ENCODE measurements around the gene CHTF18. TPM values are rescaled to one million over a fixed set of nuclear protein-coding genes. Genes with fewer than 3 reads are reported as not detected.

The CHTF18 gene
- total and polyA plus RNA-seq, 2 of the 4 experiments (the other 2 are of a cell fraction) = 3.2 to 21.4 TPM

GRCh38 chr16:762595-763268 is 25.7 kb upstream of the CHTF18 start (continued):
- no peak for TF ChIP-seq CTCF (conservative IDR thresholded peaks at IDR 0.05; ENCODE audit: low read depth, low read length)

- Histone ChIP-seq H3K4me1 (ENCODE audit: control insufficient read depth, insufficient read depth, low read length) (no peaks in the 10 kb centered on the region), H2BK20ac (ENCODE audit: low read depth, low read length) (no peak overlapping the region), H3K36me3 (ENCODE audit: control insufficient read depth, insufficient read depth, low read length) (no peaks in the 10 kb centered on the region), H2BK120ac (ENCODE audit: low read depth, low read length) (no peak overlapping the region), H3K56ac (ENCODE audit: extremely low read depth, insufficient read depth, low read length) (no peak overlapping the region), H4K8ac (ENCODE audit: low read depth in 2 of 2, low read length in 2 of 2) (no peak overlapping the region), H4K20me1 (ENCODE audit: insufficient read depth, low read length) (no peaks in the 10 kb centered on the region), H3K9ac (ENCODE audit: low read depth, low read length) (no peak overlapping the region), H2BK5ac (ENCODE audit: low read depth, low read length, poor library complexity, severe bottlenecking) (no peak overlapping the region), H4K91ac (ENCODE audit: insufficient read depth, low read depth, low read length) (no peak overlapping the region), H3K9me3 (ENCODE audit: control insufficient read depth, insufficient read depth, low read length) (no peaks in the 10 kb centered on the region), H4K5ac (ENCODE audit: low read depth, low read length) (no peak overlapping the region), H3K4me2 (ENCODE audit: low read depth, low read length) (no peak overlapping the region), H3K4me3 (ENCODE audit: insufficient read depth, low read depth, low read length) (no peak overlapping the region), H2AK5ac (ENCODE audit: low read depth, low read length) (no peak overlapping the region), H2AK9ac (replicated peaks; ENCODE audit: low read depth, low read length, poor library complexity) (no peak overlapping the region), H2BK15ac (ENCODE audit: low read depth, low read length) (no peak overlapping the region), H3K27ac (ENCODE audit: insufficient read depth, low read length) (no peak overlapping the region), H3K23ac (ENCODE audit: low read depth, low read length) (no peak overlapping the region), H3K4ac (ENCODE audit: low read depth, low read length) (no peak overlapping the region), H3K79me1 (ENCODE audit: low read depth in 1 of 2, low read length in 2 of 2) (no peaks in the 10 kb centered on the region), H2AFZ (replicated peaks; ENCODE audit: low read length, poor library complexity) (no peak overlapping the region), H3K27me3 (ENCODE audit: control insufficient read depth, insufficient read depth, low read length) (peaks cover 4% of the 10 kb centered on the region; the same call in 1 of the 2 replicates), H3K18ac (ENCODE audit: low read depth, low read length) (no peak overlapping the region), H3K9me1 (ENCODE audit: insufficient read depth, low read length) (no peaks in the 10 kb centered on the region), H3K14ac (replicated peaks; ENCODE audit: low read depth, low read length) (no peak overlapping the region)
- no peak for DNase-seq
- POLR2A ChIA-PET (ENCODE audit: unreplicated experiment) = no interaction called here
- no peak for ATAC-seq (ENCODE audit: low read depth)
- intact Hi-C loops (cut with micrococcal nuclease) (no loop called here), in situ Hi-C loops (cut with MboI; ENCODE audit: low sequenced_read_pairs) (no loop called here), dilution Hi-C loops (cut with HindIII; ENCODE audit: low sequenced_read_pairs, unreplicated experiment) (no loop called here)
- 79% methylated on average over 12 of the region's 21 CpGs; no CpG with 5 or more reads in 1 of the 2 experiments for WGBS, 2 experiments (ENCODE audit: extremely low coverage in 2 of 2, insufficient read length in 1 of 2)
- CTCF ChIA-PET = no interaction called here
- BruUV-seq (replicated peaks) = no TSS peak
- TF ChIP-seq MXI1 (IDR thresholded peaks at IDR 0.05; ENCODE audit: borderline replicate concordance, low read depth, low read length) (no peak), RCOR1 (IDR thresholded peaks at IDR 0.05; ENCODE audit: insufficient replicate concordance, low read length) (no peak), POLR2A (IDR thresholded peaks at IDR 0.05; ENCODE audit: low read depth, low read length) (no peak), BHLHE40 (IDR thresholded peaks at IDR 0.05; ENCODE audit: low read depth, low read length) (no peak), FOS (IDR thresholded peaks at IDR 0.05; ENCODE audit: low read depth, low read length) (no peak), NFE2L2 (IDR thresholded peaks at IDR 0.05; ENCODE audit: low read depth, low read length) (no peak), MAZ (IDR thresholded peaks at IDR 0.05; ENCODE audit: borderline replicate concordance, low read depth, low read length) (no peak), MAFK (IDR thresholded peaks at IDR 0.05; ENCODE audit: low read depth, low read length) (no peak), RFX5 (IDR thresholded peaks at IDR 0.05; ENCODE audit: low read depth, low read length) (no peak), ELK1 (IDR thresholded peaks at IDR 0.05; ENCODE audit: borderline replicate concordance, low read depth, low read length) (no peak), SMC3 (IDR thresholded peaks at IDR 0.05; ENCODE audit: low read depth, low read length) (no peak), CHD1 (IDR thresholded peaks at IDR 0.05; ENCODE audit: low read depth, low read length) (no peak)
These were observed 24.8 kb upstream of the CHTF18 start for GRCh38 chr16:763369-764183.
